ENCODE measurements around the gene LPP.

LPP gene

GRCh38 chr3:188304501-188304900, 150.5 kb downstream of the LPP start:
- no peak for DNase-seq

- DNase-seq, result peak; percentile 30
Measured at GRCh38 chr3:188305220-188305619, 151.3 kb downstream of the LPP start.

GRCh38 chr3:188306435-188307005, 152.6 kb downstream of the LPP start:
- no peak for DNase-seq

GRCh38 chr3:188309437-188310269, 155.7 kb downstream of the LPP start:
- no peak for DNase-seq

GRCh38 chr3:188310270-188310710, 156.3 kb downstream of the LPP start:
- DNase-seq, result no peak

GRCh38 chr3:188315553-188315952, 161.6 kb downstream of the LPP start:
- no peak for DNase-seq

GRCh38 chr3:188316021-188316722, 162.2 kb downstream of the LPP start:
- DNase-seq, result no peak

- no peak for DNase-seq
Measured at GRCh38 chr3:188316723-188317070, 162.7 kb downstream of the LPP start.

- no peak for DNase-seq
Measured at GRCh38 chr3:188319569-188319968, 165.6 kb downstream of the LPP start.

- no peak for DNase-seq
Measured at GRCh38 chr3:188320757-188321156, 166.8 kb downstream of the LPP start.

- DNase-seq, result no peak
Measured at GRCh38 chr3:188321258-188321657, 167.3 kb downstream of the LPP start.

GRCh38 chr3:188322135-188322887, 168.4 kb downstream of the LPP start:
- DNase-seq, result no peak

- DNase-seq, result no peak
Measured at GRCh38 chr3:188323067-188323842, 169.3 kb downstream of the LPP start.

- DNase-seq, result no peak
Measured at GRCh38 chr3:188326111-188326510, 172.2 kb downstream of the LPP start.

GRCh38 chr3:188326968-188327367, 173.0 kb downstream of the LPP start:
- DNase-seq, result no peak

- DNase-seq, result no peak
Measured at GRCh38 chr3:188327433-188327832, 173.5 kb downstream of the LPP start.

GRCh38 chr3:188330138-188330537, 176.2 kb downstream of the LPP start:
- DNase-seq, result no peak

- DNase-seq, result no peak
Measured at GRCh38 chr3:188331166-188331565, 177.2 kb downstream of the LPP start.

- no peak for DNase-seq
Measured at GRCh38 chr3:188332085-188332484, 178.1 kb downstream of the LPP start.

GRCh38 chr3:188335656-188336055, 181.7 kb downstream of the LPP start:
- no peak for DNase-seq

GRCh38 chr3:188336178-188336577, 182.2 kb downstream of the LPP start:
- DNase-seq, result no peak

- no peak for DNase-seq
Measured at GRCh38 chr3:188337232-188337631, 183.3 kb downstream of the LPP start.
